ENCODE measurements around the gene SLC39A6.
"Not testable (repeated sequence)": the region's sequence is repeated elsewhere in the genome, so short reads cannot be mapped to it uniquely, and the experiment has no call there.

SLC39A6 gene

GRCh38 chr18:36095936-36096519 is 33.1 kb downstream of the SLC39A6 start:
- peak; percentile 27 to 68 for DNase-seq

GRCh38 chr18:36094431-36094830 is 34.7 kb downstream of the SLC39A6 start:
- DNase-seq: no peak

DNA sequence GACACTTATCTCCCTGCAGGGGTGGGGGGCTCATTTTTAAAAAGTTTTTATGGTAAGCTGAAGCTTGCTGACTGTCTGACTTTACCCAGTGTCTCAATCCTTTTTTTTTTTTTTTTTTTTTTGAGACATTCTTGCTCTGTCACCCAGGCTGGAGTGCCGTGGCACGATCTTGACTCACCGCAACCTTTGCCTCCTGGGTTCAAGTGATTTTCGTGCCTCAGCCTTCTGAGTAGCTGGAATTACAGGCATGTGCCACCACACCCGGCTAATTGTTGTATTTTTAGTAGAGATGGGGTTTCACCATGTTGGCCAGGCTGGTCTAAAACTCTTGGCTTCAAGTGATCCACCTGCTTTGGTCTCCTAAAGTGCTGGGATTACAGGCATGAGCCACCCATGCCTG is 37.0 kb downstream of the SLC39A6 start:
- not testable (repeated sequence) for DNase-seq

DNA sequence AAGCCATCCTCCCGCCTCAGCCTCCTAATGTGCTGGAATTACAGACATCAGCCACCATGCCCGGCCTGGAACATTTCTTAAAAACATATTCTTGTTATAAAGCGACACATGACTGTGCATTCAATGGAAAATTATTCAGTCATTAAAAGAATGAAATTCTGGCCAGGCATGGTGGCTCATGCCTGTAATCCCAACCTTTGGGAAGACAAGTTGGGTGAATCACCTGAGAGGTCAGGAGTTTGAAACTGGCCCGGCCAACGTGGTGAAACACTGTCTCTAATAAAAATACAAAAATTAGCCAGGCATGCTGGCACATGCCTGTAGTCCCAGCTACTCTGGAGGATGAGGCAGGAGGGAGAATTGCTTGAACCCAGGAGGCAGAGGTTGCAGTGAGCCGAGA is 40.1 kb downstream of the SLC39A6 start:
- no peak for DNase-seq

GRCh38 chr18:36088256-36088655 is 40.9 kb downstream of the SLC39A6 start:
- DNase-seq: no peak

- DNase-seq: no peak
Measured at GRCh38 chr18:36086186-36086585, 43.0 kb downstream of the SLC39A6 start.

- no peak for DNase-seq
Measured at GRCh38 chr18:36085195-36085594, 43.9 kb downstream of the SLC39A6 start.

DNA sequence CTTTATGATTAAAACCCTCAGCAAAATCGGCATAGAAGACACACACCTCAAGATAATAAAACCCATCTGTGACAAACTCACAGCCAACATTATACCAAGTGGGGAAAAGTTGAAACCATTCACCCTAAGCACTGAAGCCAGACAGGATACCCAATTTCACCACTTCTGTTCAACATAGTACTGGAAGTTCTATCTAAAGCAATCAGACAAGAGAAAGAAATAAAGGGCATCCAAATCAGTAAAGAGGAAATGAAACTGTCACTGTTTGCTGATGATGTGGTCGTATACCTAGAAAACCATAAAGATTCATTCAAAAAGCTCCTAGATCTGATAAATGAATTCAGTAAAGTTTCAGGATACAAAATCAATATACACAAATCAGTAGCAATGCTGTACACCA is 45.4 kb downstream of the SLC39A6 start:
- no peak for DNase-seq

DNA sequence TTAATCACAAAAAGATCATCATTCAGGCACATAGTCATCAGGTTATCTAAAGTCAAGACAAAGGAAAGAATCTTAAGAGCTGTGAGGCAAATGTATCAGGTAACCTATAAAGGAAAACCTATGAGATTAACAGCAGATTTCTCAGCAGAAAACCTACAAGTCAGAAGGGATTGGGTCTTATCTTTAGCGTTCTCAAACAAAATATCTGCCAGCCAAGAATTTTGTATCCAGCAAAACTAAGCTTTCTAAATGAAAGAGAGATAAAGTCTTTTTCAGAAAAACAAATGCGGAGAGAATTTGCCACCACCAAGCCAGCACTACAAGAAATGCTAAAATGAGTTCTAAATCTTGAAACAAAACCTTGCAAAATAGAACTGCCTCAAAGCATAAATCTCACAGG is 48.0 kb downstream of the SLC39A6 start:
- not testable (repeated sequence) for DNase-seq

- no peak for DNase-seq
Measured at GRCh38 chr18:36078751-36079529, 50.2 kb downstream of the SLC39A6 start.

- not testable (repeated sequence) for DNase-seq
Measured at GRCh38 chr18:36077764-36078163, 51.4 kb downstream of the SLC39A6 start.

DNA sequence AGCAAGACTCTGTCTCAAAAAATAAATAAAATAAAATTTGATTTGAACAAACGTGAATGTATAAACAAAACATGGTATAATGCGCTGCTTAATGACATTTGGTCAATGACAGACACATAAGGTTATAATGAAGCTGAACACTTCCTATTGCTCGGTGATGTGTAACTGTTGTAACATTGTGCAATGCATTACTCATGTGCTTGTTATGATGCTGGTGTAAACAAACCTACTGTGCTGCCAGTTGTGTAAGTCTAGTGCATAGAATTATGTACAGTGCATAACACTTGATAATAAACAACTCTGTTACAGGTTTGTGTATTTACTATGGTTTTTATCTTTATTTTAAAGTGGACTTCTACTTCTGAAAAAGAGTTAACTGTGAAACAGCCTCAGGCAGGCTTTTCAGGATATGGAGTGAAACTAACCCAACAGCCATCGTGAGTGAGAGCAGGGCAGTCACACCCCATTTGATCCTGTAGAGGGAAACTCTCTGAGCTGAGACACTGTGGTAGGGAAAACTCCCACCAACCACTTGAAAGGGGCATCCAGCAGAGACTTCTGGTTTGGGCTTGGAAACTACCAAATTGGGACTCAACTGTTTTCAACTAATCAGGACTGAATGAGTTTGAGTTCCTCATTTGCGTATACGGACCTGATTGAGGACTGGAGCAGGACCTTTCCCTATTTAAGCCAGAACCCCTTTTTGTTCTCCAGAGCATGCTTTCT is 53.1 kb downstream of the SLC39A6 start:
- DNase-seq: no peak

- DNase-seq: no peak
Measured at GRCh38 chr18:36074435-36074834, 54.7 kb downstream of the SLC39A6 start.

- DNase-seq: no peak
Measured at GRCh38 chr18:36073676-36074075, 55.5 kb downstream of the SLC39A6 start.

- not testable (repeated sequence) for DNase-seq
Measured at GRCh38 chr18:36072406-36072805, 56.7 kb downstream of the SLC39A6 start.

DNA sequence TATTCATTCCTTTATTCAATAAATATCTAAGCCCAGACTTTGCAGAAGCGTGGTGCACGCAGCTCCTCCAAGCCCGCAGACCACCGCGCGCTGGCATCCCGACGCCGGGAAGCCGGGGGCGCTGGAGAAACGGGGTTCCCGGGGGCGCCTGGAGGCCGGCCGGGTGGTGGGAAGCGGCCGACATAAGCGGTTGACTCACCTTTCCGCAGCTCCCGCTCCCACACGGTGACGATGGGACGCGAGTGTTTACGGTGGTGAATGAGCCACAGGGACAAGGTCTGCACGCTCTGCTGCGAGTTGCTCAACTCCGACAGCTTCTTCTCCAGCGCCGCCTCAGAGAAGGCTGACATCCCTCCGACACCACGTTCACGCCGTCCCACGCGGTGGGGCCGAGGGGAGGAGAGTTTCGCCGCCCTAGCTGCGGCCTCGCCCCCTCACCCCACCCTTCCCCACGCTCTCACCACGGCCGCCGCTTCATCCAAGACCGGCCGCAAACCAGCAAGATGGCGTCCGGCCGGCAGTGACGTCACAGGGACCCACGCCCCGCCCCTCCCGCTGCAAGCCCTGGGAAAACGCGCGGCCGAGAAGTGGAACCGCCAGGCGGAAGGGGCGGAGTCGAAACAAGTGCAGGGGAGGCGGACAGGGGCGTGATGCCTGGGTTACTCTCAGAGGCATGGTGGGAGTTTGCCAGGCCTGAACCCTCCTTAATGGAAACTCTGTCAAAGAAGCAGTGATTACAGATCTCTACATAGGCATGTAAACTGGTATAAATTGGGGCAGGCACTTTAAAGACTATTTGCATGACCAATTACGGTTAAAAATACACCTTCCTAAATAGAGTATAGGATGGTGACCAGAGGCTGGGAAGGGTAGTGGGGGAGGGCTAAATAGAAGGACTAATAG is 61.8 kb downstream of the SLC39A6 start, which contains the start of gene RPRD1A:
Gene RPRD1A (minus strand): TSS at position 505 of the 903 bp plus-strand sequence. CDS start 155 bp downstream, at position 350.
- peak; percentile 80 to 91 for DNase-seq

GRCh38 chr18:36066686-36067054 is 62.5 kb downstream of the SLC39A6 start:
- no peak for DNase-seq

- DNase-seq: no peak
Measured at GRCh38 chr18:36066001-36066400, 63.1 kb downstream of the SLC39A6 start.

DNA sequence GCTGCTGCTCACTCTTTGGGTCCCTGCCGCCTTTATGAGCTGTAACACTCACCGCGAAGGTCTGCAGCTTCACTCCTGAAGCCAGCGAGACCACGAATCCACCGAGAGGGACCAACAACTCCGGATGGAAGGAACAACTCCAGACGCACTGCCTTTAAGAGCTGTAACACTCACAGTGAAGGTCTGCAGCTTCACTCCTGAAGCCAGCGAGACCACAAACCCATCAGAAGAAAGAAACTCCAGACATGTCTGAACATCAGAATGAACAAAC is 64.4 kb downstream of the SLC39A6 start:
- not testable (repeated sequence) for DNase-seq

GRCh38 chr18:36064027-36064808 is 64.9 kb downstream of the SLC39A6 start:
- DNase-seq: no peak

- DNase-seq: no peak
Measured at GRCh38 chr18:36058674-36059073, 70.5 kb downstream of the SLC39A6 start.
